22Rv1 (cell line): ENCODE data around the gene TXLNG.

ENCODE experiments used
- H3K27ac ChIP-seq: fragments of 450-650 bp; 2 replicates; pipeline ENCODE4 v1.5.1; 2017
- CTCF ChIP-seq: fragments of 450-650 bp; IDR thresholded peaks from 2 replicates; pipeline ENCODE4 v1.5.1; 2017; ENCODE audit warnings: mild to moderate bottlenecking
- ZFX ChIP-seq: fragments of 450-650 bp; IDR thresholded peaks from 2 replicates; pipeline ENCODE4 v1.6.1; 2017; ENCODE audit warnings: antibody characterized with exemption, borderline replicate concordance

TXLNG gene

DNA sequence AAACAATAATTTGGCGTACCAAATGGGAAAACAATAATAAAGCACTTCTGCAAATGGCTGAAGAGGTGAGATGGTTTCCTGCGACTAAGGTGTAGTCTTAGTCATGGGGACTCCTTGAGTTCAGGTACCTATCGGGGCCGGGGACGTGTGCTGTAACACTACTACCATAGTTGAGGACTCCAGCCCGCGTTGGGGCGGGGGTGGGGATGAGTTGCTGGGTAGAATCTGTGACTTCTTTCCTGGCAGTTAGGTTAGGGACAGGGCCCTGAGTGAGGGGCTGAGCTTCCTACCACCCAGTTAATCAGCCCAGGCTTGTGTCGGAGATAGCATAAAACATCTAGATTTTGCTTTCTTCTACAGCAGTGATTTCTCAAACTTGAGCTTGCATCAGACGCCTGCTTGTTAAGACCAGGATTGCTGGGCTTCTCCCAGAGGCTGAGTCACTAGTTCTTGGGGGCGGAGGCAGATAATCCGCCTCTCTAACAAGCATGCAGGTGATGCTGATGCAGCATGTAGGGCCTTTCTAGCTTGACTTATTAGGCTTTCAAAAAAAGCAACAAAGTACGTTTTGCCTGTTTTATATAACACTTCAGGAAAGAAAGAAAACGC lies 53.7 kb downstream of the TXLNG start:
- TF ChIP-seq CTCF, result no peak
- no peak for TF ChIP-seq ZFX
- H3K27ac ChIP-seq, result no peak overlapping the region

DNA sequence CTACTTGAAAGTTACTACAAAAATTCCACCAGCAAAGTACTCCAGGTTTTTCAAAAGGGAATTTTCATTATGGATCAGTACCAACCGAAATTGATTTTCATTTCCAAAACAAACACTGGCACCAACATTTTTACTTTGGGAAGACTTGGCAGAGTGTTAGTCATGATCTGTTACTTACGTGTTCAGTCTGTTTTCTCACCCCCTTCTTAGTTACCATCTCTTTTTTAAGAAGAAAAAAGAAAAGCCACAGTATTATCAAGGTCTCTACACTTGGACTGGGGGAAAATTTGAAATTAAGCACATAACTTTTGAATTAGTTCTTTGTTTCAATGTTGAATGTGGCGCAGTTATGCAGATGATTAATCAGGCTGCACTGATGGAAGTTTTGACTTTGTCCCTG lies 56.4 kb downstream of the TXLNG start:
- no peak overlapping the region for H3K27ac ChIP-seq
- TF ChIP-seq ZFX, result no peak
- TF ChIP-seq CTCF, result no peak

DNA sequence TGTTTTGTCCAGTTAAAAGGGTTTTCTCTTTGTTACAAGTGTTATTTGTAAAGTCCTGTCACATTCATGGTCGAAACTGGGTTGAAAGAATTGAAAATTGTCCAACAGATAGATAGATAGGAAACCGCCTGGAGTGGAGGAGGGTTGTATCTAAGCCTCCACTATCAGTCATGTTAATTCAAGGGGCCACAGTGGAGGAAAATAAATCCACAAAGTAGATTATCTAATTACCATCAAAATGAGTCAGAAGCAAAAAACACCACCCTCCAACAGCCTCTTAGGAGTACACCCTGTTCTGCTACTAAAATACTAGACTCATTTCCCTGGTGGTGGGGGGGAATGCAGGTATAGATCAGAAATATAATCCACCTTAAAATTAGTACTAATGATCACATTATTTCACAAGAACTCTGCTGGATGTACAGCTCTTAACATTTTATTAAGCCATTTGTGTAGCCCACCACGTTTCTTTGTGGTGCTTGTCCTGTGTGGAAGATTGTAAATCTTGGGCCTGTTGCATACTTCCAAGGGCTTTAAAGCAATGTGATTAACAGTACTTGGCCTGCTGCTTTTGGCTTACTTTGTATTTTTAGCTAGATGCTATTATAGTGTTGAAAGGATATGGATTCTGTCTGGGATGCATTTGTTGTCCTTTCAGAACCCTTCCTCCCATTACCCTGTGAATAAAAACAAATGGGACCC lies 57.1 kb downstream of the TXLNG start:
- H3K27ac ChIP-seq, result no peak overlapping the region
- TF ChIP-seq CTCF (no peak), ZFX (no peak)

DNA sequence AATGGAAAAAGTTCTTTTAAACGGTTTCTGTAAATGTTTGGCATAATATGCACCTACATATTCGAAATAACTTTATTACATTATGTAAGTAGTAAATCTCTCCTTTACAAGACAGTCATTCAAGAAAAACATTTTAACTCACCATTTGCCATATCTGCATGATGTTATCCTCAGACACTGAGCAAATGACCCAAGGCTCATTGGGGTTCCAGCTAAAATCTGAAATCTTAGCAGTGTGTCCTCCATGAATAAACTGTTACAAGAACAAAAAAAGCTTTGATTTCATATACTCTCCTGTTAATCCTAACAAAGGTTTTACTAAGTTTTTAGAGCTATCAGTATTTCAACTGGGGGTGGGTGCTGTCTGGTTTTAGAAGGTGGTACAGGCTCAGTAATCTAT lies 59.4 kb downstream of the TXLNG start:
- no peak overlapping the region for H3K27ac ChIP-seq
- TF ChIP-seq ZFX (no peak), CTCF (no peak)

GRCh38 chrX:16848541-16848940 lies 62.3 kb downstream of the TXLNG start:
- no peak for TF ChIP-seq ZFX
- TF ChIP-seq CTCF, result no peak
- H3K27ac ChIP-seq, result no peak overlapping the region

DNA sequence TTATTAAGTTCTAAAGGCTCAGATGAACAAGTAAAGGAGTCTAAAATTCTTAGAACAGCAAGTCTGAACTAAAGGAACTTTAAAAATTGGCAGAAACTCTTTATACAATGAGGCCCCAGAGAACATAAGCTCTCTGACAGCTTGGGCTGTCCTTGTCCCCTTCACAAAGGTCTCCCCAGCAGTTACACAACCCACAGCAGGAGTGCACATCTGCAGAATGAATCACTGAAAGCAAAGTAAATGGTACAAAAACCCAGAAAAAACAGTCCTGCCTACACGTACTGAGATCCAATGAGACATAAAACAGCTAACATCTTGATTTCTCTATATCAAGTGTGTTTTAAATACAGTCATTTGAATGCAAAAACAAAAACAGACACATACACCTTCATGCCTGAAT lies 65.2 kb downstream of the TXLNG start:
- no peak for TF ChIP-seq ZFX
- no peak overlapping the region for H3K27ac ChIP-seq

DNA sequence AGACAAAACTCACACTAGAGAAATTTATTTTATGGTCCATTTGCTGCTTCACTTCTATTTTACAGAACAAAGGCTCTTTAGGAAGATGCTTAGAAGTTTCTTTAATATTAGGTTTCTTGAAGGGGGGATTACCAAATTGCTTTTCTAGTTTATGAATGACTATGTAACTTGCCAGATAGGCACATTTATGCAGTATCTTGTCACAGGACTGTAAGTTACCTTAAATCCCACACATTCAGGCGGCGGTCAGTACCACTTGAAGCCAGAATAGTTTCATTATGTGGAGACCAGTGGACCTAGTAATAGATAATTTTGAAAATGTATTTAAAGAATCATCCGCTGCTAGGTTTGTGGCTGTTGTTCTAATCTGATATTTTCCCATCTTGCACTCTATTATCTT lies 65.6 kb downstream of the TXLNG start:
- no peak overlapping the region for H3K27ac ChIP-seq
- TF ChIP-seq CTCF (no peak), ZFX (no peak)
